HepG2 (cell line): ENCODE results near the gene CISD2. TPM values are rescaled to one million over a fixed set of nuclear protein-coding genes. Genes with fewer than 3 reads are reported as not detected.

Experiments
- ATAC-seq: fragments of 200-7000 bp; cut with Tn5 transposase; 3 replicates; pipeline ENCODE4 v1.9.1; 2020; ENCODE audit warnings: mild to moderate bottlenecking, moderate library complexity
- BruUV-seq: library from RNA; stranded (reverse); fragments of 400-500 nt; replicated peaks from 2 replicates; lab custom pipeline; 2021; lab: Mats Ljungman, UMichigan
- CTCF ChIA-PET: fragments of 300-600 bp; formaldehyde crosslinking; extraction: SDS; loops from one replicate; lab custom pipeline; 2021; ENCODE audit warnings: low total read pairs, inconsistent platforms, low intra/inter-chr PET ratio; lab: Yijun Ruan, JAX
- POLR2A ChIA-PET: fragments of 350-600 bp; sonication (Branson Sonifier 250); formaldehyde crosslinking; loops from one replicate; lab custom pipeline; 2020; ENCODE audit warnings: antibody characterized with exemption, inconsistent platforms; lab: Yijun Ruan, JAX
- DNase-seq: peaks from one replicate; pipeline ENCODE4 v3.0.0-alpha.2; 2015; ENCODE audit warnings: low spot score
- FAIRE-seq: peaks from 3 replicates; lab custom pipeline; 2011; peaks lifted over from hg19 to GRCh38; lab: Jason Lieb, UNC
- H2AFZ ChIP-seq: one replicate; pipeline ENCODE4 v1.6.1; 2011; ENCODE audit warnings: low read length, inconsistent platforms
- H3K27ac ChIP-seq: fragments of 300-600 bp; 3 replicates; pipeline ENCODE4 v1.8.0; 2011; ENCODE audit warnings: mixed run types, mild to moderate bottlenecking, mixed read lengths, low read length, inconsistent platforms; ENCODE audit not compliant: insufficient read depth; ENCODE audit errors: extremely low read length
- H3K27me3 ChIP-seq, 2 experiments: fragments of 200-600 bp in 1 of 2; 2 replicates in 1 of 2; 3 replicates in 1 of 2; pipeline versions ENCODE4 v1.6.0 to v1.8.0; 2011; ENCODE audit warnings: low read length in 2 of 2, mild to moderate bottlenecking in 2 of 2, moderate library complexity in 2 of 2, inconsistent platforms in 1 of 2; ENCODE audit not compliant: insufficient read depth in 2 of 2, control insufficient read depth in 1 of 2
- H3K36me3 ChIP-seq, 2 experiments: fragments of 200-600 bp in 1 of 2; replicated peaks in 1 of 2; 2 replicates in 1 of 2; 3 replicates in 1 of 2; pipeline versions ENCODE4 v1.5.1 to v1.8.0; 2011; ENCODE audit warnings: low read length in 2 of 2, inconsistent platforms in 1 of 2; ENCODE audit not compliant: insufficient read depth in 2 of 2, control insufficient read depth in 1 of 2
- H3K4me1 ChIP-seq: 2 replicates; pipeline ENCODE4 v1.5.1; 2012; ENCODE audit warnings: low read length, inconsistent platforms; ENCODE audit not compliant: insufficient read depth
- H3K4me2 ChIP-seq: 2 replicates; pipeline ENCODE4 v1.6.0; 2011; ENCODE audit warnings: low read depth, low read length, inconsistent platforms
- H3K4me3 ChIP-seq, 3 experiments: fragments of 200-600 bp in 1 of 3; sonication (generic), shearing (Covaris generic) in 1 of 3; replicated peaks in 1 of 3; 2 replicates each; pipeline ENCODE4 v1.5.1; 2011 to 2016; ENCODE audit warnings: low read length in 3 of 3, inconsistent platforms in 2 of 3, low read depth in 2 of 3, mild to moderate bottlenecking in 2 of 3, control low read depth in 1 of 3, mixed read lengths in 1 of 3; ENCODE audit not compliant: insufficient read depth in 1 of 3
- H3K79me2 ChIP-seq: one replicate; pipeline ENCODE4 v1.6.1; 2011; ENCODE audit warnings: low read length, inconsistent platforms; ENCODE audit not compliant: insufficient read depth
- H3K9ac ChIP-seq: 2 replicates; pipeline ENCODE4 v1.6.0; 2011; ENCODE audit warnings: mild to moderate bottlenecking, low read depth, low read length, inconsistent platforms; ENCODE audit not compliant: insufficient read depth
- H3K9me3 ChIP-seq: 2 replicates; pipeline ENCODE4 v1.5.1; 2012; ENCODE audit warnings: mild to moderate bottlenecking, low read length
- H4K20me1 ChIP-seq: 2 replicates; pipeline ENCODE4 v1.6.0; 2011; ENCODE audit warnings: inconsistent platforms, mild to moderate bottlenecking, low read length, moderate library complexity; ENCODE audit not compliant: insufficient read depth
- ATF7 ChIP-seq, 2 experiments: fragments of 450-650 bp in 1 of 2; sonication (generic) in 1 of 2; formaldehyde crosslinking in 1 of 2; IDR thresholded peaks; 2 replicates each; pipeline versions ENCODE4 v1.4.0 to v1.6.1; 2016 to 2020; ENCODE audit warnings: antibody characterized with exemption in 1 of 2, mild to moderate bottlenecking in 1 of 2, missing genetic modification reagents in 1 of 2
- CAMTA2 ChIP-seq: sonication (generic); formaldehyde crosslinking; IDR thresholded peaks from 2 replicates; pipeline ENCODE4 v1.4.0; 2020; ENCODE audit warnings: mild to moderate bottlenecking, missing genetic modification reagents, borderline replicate concordance
- NCOA5 ChIP-seq: sonication (generic); formaldehyde crosslinking; IDR thresholded peaks from 2 replicates; pipeline ENCODE4 v1.4.0; 2020; ENCODE audit warnings: missing genetic modification reagents
- SNAI1 ChIP-seq: sonication (generic); formaldehyde crosslinking; IDR thresholded peaks from 2 replicates; pipeline ENCODE4 v1.5.0; 2020; ENCODE audit warnings: mild to moderate bottlenecking, missing genetic modification reagents, borderline replicate concordance
- ZNF484 ChIP-seq: sonication (generic); formaldehyde crosslinking; IDR thresholded peaks from 2 replicates; pipeline ENCODE4 v1.5.1; 2020; ENCODE audit warnings: mild to moderate bottlenecking, low read depth, missing genetic modification reagents, borderline replicate concordance
- ZNF550 ChIP-seq: sonication (generic); formaldehyde crosslinking; IDR thresholded peaks from 2 replicates; pipeline ENCODE4 v1.4.0; 2020; ENCODE audit warnings: mild to moderate bottlenecking, missing genetic modification reagents, borderline replicate concordance
- ZNF766 ChIP-seq: sonication (generic); formaldehyde crosslinking; IDR thresholded peaks from 2 replicates; pipeline ENCODE4 v1.5.0; 2020; ENCODE audit warnings: missing genetic modification reagents, borderline replicate concordance
- ZNF768 ChIP-seq: sonication (generic); formaldehyde crosslinking; IDR thresholded peaks from 2 replicates; pipeline ENCODE4 v1.4.0; 2020; ENCODE audit warnings: missing genetic modification reagents
- ZNF772 ChIP-seq: sonication (generic); formaldehyde crosslinking; IDR thresholded peaks from 2 replicates; pipeline ENCODE4 v1.5.0; 2020; ENCODE audit warnings: mild to moderate bottlenecking, missing genetic modification reagents
- WGBS: methylation state at CpG from one replicate; pipeline ENCODE4 v1.1.6; 2017; ENCODE audit warnings: low lambda C conversion rate; 5-methylcytosine and 5-hydroxymethylcytosine counted together
- in situ Hi-C: cut with HindIII; loops from 2 replicates; pipeline ENCODE4 v1.10.0; 2017; ENCODE audit warnings: low pct_unique_long_range_greater_than_20kb; ENCODE audit not compliant: extremely low pct_ligation_motif_present
- intact Hi-C: fragments of 100-400 bp; cut with micrococcal nuclease; formaldehyde crosslinking; loops from one replicate; pipeline ENCODE4 v1.10.0; 2022; ENCODE audit not compliant: unreplicated experiment
- polyA plus RNA-seq, 8 experiments: library from polyadenylated mRNA; depleted of rRNA in 3 of 8; stranded (reverse) in 7 of 8; unstranded in 1 of 8; fragments of >200 nt; fragmentation: Illumina TruSeq in 4 of 8; extraction: Trizol in 4 of 8; gene quantifications; 2 replicates each; pipeline versions ENCODE4 v1.2.1 to v1.2.3, GENCODE V29; 2011 to 2016; ENCODE audit warnings: low read depth in 4 of 8, missing spikeins in 1 of 8, mixed read lengths in 1 of 8; ENCODE audit not compliant: insufficient read depth in 1 of 8
- total RNA-seq, 5 experiments: library from RNA; depleted of rRNA; stranded (reverse); fragments of >200 nt; fragmentation: Illumina TruSeq; extraction: Trizol; gene quantifications; 2 replicates each; pipeline ENCODE4 v1.2.3, GENCODE V29; 2016; ENCODE audit warnings: low read depth in 1 of 5
- TF ChIP-seq, protein P1 (sequence below): sonication (generic); formaldehyde crosslinking; IDR thresholded peaks from 2 replicates; pipeline ENCODE4 v1.4.0; 2020; ENCODE audit warnings: mild to moderate bottlenecking, missing genetic modification reagents, borderline replicate concordance
- TF ChIP-seq, protein P2 (sequence below): sonication (generic); formaldehyde crosslinking; IDR thresholded peaks from 2 replicates; pipeline ENCODE4 v1.5.0; 2020; ENCODE audit warnings: missing genetic modification reagents
- TF ChIP-seq, protein P3 (sequence below): sonication (generic); formaldehyde crosslinking; IDR thresholded peaks from 2 replicates; pipeline ENCODE4 v1.4.0; 2020; ENCODE audit warnings: missing genetic modification reagents, low read depth, mild to moderate bottlenecking, borderline replicate concordance

CISD2 gene
- total and polyA plus RNA-seq, 2 of the 13 experiments (the other 11 are each of a cell fraction or from before 2014, with no cell fraction given), result 24.5 to 37.7 TPM

DNA sequence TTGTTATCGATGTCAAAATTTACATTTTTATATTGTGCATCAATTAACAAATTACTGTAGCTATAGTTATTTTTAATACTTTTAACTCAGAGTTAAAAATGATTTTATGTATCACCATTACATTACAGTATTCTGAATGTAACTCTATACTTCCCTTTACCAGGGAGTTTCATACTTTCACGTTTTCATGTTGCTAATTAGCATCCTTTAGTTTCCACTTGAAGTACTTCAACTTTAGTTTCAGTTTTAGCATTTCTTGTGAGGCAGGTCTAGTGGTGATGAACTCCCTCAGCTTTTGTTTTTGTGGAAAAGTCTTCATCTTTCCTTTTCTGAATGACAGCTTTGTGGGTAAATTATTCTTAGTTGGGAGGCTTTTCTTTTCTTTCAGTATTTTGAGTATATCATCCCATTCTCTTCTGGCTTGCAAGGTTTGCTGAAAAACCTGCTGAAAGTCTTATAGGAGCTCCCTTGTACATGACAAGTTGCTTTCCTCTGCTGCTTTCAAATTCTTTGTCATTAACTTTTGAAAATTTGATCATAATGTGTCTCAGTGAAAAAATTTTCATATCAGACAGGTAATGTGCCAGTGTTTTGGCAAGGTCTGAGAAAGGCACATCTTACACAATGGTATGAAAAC is 9.8 kb upstream of the CISD2 start:
- Histone ChIP-seq H3K27me3 (no peaks in the 10 kb centered on the region), H4K20me1 (no peaks in the 10 kb centered on the region), H3K4me1 (no peaks in the 10 kb centered on the region), H3K9ac (no peak overlapping the region), H3K4me2 (no peak overlapping the region), H3K79me2 (peaks cover 3% of the 10 kb centered on the region), H3K36me3 (no peaks in the 10 kb centered on the region; a peak in 1 of 5 replicates), H3K4me3 (no peak overlapping the region), H2AFZ (no peak overlapping the region), H3K27ac (no peak overlapping the region)
- POLR2A ChIA-PET, result no interaction called here
- no peak for ATAC-seq
- CTCF ChIA-PET, result no interaction called here
- no peak for FAIRE-seq
- in situ Hi-C loops, result no loop called here
- intact Hi-C loops, result no loop called here
- BruUV-seq, result no TSS peak
- TF ChIP-seq ZNF772 (CRISPR knock-in tag), result no peak
- TF ChIP-seq, protein P1, sequence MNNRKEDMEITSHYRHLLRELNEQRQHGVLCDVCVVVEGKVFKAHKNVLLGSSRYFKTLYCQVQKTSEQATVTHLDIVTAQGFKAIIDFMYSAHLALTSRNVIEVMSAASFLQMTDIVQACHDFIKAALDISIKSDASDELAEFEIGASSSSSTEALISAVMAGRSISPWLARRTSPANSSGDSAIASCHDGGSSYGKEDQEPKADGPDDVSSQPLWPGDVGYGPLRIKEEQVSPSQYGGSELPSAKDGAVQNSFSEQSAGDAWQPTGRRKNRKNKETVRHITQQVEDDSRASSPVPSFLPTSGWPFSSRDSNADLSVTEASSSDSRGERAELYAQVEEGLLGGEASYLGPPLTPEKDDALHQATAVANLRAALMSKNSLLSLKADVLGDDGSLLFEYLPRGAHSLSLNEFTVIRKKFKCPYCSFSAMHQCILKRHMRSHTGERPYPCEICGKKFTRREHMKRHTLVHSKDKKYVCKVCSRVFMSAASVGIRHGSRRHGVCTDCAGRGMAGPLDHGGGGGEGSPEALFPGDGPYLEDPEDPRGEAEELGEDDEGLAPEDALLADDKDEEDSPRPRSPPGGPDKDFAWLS (CRISPR knock-in tag), result no peak
- no peak for TF ChIP-seq ZNF766 (CRISPR knock-in tag)
- TF ChIP-seq NCOA5 (CRISPR knock-in tag), result no peak
- no peak for TF ChIP-seq CAMTA2 (CRISPR knock-in tag)
- no peak for TF ChIP-seq ZNF550 (CRISPR knock-in tag)
- TF ChIP-seq ZNF768 (CRISPR knock-in tag), result no peak
- no peak for TF ChIP-seq SNAI1 (CRISPR knock-in tag)
- TF ChIP-seq, protein P2, sequence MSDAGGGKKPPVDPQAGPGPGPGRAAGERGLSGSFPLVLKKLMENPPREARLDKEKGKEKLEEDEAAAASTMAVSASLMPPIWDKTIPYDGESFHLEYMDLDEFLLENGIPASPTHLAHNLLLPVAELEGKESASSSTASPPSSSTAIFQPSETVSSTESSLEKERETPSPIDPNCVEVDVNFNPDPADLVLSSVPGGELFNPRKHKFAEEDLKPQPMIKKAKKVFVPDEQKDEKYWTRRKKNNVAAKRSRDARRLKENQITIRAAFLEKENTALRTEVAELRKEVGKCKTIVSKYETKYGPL (CRISPR knock-in tag), result no peak
- no peak for TF ChIP-seq ZNF484 (CRISPR knock-in tag)
- TF ChIP-seq, protein P3, sequence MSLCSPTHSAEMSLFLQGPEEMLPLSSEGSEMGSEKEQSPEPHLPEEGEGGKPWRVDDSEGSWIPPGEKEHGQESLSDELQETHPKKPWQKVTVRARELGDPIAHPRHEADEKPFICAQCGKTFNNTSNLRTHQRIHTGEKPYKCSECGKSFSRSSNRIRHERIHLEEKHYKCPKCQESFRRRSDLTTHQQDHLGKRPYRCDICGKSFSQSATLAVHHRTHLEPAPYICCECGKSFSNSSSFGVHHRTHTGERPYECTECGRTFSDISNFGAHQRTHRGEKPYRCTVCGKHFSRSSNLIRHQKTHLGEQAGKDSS (CRISPR knock-in tag), result no peak
- no peak for TF ChIP-seq ATF7 (IDR thresholded peaks at IDR 0.05)
- no peak for TF ChIP-seq ATF7 (CRISPR knock-in tag; IDR thresholded peaks at IDR 0.05)
- TF ChIP-seq, all 625 proteins: peak for 0
- H3K9me3 ChIP-seq, result peaks cover 10% of the 10 kb centered on the region; the same call in 1 of the 2 replicates
- DNase-seq, result no peak
- 97% methylated on average over 2 of the region's 2 CpGs for WGBS
